HG02870 (cell line): ENCODE measurements around the gene MAN2B2.

Source experiments
- ATAC-seq: cut with Tn5 transposase; IDR thresholded peaks from one replicate; pipeline ENCODE4 v1.9.1; 2021; ENCODE audit warnings: mild to moderate bottlenecking, moderate library complexity; ENCODE audit not compliant: unreplicated experiment

MAN2B2 gene

DNA sequence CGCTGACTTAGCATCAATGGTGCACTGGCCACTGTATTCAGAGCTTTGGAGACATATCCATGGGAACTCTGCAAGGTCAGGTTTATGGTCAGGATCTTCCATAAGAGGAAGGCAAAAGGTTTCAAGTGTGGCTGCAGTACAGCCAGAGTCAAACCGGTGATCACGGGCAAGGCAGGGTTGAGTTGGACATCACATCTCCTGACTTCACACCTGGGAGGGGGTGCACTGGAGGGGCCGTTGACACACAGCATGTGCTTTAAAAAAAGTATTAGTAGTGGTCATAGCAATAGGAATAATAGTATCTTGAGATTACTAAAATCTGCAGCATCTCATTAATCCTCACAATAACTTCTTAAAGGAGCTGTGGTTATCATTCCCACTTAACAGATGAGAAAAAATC, 28.9 kb upstream of the MAN2B2 start:
- no peak for ATAC-seq

DNA sequence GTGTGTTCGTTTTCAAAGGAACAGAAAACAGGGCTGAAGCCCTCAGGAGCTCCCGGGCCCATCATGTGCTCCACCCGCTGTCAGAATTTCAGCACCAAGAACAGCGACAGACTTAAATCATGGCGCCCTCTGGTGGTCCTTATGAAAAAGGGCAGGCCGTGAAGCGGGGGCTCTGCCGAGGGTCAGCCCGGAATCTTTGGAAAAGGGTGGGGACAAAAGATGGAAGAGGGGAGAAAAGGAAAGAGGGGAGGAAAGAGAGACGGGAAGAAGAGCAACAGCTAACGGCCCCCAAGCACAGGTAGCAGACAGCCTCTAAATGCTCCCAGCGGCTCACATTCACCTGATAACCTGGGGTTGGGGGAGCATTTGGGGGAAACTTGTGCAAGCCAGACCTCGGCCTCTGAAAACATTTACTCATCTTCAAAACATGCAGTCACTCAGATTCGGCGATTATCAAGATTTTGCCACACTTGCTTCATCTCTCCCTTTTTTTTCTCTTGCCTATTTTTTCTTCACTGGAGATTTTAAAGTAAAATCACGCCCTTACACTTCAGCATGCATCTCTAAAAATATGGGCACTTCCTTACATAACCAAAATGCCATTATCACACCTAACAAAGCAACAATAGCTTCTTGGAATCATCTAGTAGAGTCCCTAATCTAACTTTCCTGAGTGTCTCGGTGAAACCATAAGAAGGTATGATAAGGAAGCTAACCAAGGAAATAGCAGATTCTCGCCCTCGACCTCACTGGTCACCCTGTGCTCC, 28.1 kb upstream of the MAN2B2 start:
- no peak for ATAC-seq

DNA sequence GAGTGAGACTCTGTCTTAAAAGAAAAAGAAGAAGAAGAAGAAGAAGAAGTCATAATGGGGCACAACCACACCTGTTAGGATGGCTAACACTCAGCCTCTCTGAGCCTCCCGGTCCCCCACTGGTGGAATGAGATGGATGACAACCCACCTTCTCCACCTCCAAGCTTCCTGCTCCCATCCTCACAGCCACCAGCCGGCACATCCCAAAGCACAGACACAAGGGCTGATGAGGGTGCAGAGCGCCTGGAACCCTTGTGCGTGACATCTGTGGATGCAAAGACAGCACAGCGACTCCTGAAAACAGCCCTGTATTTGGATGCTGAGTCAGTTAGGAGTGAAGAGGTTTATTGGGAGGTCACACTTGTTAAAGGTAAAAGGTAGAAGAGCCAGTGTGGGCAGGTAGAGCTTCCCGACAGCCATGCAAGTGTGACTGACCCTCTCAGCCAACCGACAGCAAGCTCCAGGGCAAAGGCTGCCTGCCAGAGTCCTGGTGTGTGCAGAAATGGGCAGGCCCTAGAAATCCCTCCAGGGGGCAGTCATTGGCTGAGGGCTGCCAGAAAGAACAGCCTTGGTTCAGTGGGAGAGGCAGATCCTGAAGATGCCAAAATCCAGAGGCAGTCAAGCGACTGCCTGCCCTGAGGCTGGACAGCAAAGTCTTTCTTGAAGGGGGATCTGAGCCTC, 26.6 kb upstream of the MAN2B2 start:
- ATAC-seq = no peak

DNA sequence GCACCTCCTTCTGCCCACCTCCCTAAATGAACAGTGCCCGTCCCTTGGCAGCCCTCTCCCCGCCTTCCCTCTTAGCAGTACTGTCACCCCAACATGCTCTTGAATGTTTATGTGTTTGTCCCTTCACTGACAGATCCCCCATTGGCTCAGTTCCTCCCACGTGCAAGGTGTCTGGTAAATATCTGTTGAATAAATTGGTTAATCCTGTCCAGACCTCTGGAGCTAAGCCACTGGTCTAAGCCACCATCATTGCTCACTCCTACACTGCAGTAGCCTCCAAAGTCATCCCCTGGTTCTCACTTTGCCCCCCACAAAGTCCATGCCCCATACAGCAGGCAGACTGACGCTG, 26.1 kb upstream of the MAN2B2 start:
- ATAC-seq = no peak

DNA sequence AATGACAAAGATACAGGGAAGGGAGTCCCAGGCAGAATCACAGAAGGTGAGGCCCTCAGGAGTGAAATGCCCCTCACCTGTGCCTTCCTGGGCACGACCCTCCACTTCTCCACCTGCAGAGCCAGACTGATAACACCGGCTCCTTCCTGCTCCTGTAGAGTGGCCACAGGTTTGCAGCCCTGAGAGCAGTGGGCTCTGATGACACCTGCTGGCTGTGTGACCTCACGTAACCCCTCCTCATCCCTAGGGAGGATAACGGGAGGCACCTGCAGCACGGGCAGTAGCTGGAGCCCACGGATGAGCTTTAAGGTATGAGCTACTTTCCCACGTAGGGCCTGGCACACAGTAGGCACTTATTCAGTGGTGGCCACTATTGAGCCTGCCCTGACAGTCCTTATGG, 25.5 kb upstream of the MAN2B2 start:
- no peak for ATAC-seq

DNA sequence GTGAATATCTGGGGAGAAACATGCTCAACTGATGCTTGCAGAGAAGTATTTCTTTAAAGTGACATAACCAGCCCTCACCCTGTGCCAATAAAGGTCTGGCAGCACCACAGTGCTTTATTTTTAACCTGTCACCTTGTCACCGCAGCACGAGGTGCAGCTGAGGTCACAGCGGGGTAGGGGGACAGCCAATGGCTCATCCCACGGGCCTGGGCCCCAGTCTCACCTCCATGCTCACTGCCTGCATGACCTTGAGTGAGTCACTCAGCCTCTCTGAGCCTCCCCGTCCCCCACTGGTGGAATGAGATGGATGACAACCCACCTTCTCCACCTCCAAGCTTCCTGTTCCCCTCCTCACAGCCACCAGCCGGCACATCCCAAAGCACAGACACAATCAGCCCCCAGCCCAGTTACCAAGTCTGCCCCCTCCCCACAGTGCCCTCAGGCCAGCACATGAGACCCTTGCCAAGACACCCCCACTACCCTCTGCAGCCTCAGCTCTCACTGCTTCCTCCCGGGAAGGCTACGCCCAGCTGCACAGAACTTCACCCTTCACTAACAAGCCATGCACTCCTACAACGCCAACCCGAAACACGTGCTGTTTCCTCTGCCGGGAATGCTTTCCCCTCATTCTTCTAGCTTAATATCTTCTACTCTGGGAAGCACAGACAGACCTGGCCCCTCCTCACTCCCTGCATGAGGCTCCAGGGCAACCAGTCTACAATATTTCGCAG, 24.9 kb upstream of the MAN2B2 start:
- no peak for ATAC-seq

DNA sequence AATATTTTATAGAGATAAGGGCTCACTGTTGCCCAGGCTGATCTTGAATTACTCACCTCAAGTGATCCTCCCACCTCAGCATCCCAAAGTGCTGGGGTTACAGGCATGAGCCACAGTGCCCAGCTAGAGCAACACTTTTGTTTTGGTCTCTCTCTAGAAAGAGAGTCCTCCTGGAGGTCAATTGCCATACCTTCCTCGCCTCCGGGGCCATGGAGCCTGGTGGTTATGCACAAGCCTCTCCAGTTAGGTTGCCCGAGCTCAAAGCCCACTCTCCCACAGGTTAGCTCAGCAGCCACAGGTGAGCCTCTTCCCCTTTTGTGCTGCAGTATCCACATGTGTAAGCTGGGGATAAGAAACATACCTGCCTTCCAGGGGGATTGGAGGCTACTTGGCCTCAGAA, 24.2 kb upstream of the MAN2B2 start:
- ATAC-seq = no peak

DNA sequence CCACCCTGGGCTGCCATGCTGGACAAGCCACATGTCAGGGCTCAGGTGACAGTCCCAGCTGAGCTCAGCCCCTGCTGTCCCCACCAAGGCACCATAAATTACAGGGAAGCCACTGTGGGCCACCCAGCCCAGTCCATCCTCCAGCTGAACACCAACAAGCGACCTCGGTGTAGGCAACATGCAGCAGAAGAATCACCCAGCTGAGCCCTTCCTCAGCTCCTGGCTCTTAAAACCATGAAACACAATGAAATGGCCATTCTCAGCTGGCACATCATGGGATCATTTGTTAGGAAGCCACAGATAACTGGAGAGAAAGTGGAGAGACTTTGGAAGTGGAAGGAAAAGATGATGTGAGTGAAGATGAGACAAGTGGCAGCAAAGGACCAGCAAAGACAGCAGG, 23.3 kb upstream of the MAN2B2 start:
- ATAC-seq = no peak

DNA sequence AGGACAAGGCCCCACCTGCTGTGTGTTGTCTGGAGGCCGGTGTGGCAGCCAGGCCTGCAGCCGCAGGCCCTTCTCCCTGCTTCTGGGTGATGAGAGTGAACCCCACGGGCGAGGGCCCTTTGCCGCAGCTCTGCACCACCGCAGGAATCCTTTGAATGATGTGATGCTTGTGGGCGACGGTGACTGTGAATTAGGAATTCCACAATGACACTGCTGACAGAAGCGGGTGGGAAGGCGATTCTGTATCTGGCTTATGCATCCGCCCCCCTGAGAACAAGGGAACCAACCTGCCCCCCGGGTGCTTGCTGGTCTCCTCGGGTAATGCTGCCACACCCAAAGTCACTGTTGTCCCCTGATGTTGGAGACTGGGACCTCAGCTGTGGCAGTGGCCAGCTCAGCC, 19.5 kb upstream of the MAN2B2 start:
- no peak for ATAC-seq

DNA sequence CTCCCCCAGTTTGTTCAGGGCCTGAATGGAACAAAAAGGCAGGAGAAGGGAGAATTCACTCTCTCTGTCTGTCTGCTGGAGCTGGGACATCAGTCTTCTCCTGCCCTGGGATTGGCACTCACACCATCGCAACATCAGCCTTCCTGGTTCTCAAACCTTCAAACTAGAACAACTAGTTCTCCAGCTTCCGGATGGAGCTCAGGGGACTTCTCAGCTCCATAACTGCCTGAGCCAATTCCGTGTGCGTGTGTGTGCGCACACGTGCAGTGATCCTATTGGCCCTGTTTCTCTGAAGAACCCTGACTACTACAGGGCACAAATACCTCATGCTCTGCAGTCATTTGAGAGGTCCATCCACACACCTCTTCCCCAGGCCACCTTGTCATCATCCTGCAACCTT, 18.7 kb upstream of the MAN2B2 start:
- ATAC-seq = no peak

DNA sequence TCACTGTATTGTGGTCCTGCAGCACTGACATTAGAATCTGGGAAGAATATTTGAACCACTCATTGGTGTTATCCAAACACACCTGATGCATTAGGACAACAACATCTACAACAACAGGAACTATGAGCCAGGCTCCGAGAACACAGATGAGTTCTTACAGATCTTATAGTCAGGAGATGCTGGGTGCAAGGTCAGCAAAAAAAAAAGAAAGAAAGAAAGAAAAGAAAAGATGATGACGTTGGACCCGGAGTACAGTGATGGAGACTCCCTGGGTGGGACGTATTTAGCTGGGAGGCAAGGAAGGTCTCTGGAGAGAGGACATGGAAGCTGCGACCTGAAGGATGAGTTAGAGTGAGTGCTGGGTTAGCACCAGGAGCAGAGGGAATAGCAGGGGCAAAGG, 17.8 kb upstream of the MAN2B2 start:
- ATAC-seq = no peak

DNA sequence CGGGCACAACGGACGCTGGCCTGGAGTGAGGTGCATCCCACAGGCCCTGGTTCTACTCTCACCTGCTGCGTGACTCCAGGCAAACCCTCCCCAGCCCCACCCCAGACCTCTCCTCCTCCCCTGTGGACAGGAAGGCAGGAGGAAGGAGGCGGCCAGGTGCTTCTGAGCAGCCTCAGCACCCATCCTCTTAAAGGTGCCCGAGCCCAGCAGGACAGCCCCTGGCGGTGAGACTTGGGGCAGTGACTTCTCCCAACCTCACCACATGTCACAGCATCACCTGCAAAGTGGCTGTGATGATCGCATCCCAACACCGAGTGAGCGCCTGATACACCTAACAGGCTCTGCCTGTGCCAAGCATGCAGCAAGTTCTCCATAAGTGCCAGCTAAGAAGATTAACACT, 17.1 kb upstream of the MAN2B2 start:
- no peak for ATAC-seq

DNA sequence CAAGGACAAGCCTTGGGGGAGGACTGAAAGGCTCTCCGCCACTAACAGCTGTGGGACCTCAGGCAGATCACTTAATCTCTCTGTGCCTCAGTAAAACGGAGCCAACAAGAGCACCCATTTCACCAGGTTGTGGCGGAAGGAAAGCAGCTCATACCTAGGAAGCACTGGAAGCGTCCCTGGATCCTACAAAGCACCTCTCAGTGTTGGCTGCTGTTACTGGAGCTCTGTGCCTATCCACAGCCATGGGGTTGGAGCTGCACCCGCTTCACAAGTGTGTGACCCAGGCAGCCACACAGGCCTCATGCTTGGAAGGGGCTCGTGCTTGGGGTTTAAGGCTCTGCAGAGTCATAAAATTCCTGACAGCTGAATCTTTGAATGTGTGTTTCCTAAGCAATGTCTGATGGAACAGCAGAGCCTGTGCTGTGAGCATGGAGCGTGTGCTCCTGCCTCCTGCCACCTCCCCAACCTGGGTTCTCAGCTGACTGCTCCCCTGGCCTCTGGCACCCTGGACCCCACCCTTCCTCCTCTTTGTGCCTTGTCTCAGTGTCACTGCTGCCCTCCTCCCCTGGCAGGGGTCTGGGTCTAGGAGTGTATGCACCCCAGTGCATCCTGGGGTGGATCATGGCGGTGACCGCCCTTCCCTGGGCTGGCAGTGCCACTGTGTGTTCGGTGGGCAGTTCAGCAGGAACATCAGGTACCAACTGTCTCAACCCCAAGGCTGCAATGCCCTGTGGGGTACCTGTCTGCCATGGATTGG, 14.4 kb upstream of the MAN2B2 start:
- no peak for ATAC-seq

DNA sequence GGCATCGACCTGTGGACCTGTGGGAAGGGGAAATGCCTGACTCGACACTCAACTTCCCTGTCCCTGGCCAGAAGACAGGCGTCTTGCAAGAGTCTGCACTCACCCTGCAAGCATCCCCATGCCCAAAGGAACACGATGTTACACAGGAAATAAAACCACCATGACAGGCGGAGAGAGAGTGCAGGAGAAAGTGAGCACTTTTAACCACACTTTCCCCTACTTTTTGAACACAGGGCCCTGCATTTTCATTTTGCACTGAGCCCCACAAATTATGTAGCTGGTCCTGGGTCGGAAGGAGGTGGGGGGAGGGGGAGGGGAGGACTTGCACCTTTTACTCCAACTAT, 13.8 kb upstream of the MAN2B2 start:
- ATAC-seq = no peak

DNA sequence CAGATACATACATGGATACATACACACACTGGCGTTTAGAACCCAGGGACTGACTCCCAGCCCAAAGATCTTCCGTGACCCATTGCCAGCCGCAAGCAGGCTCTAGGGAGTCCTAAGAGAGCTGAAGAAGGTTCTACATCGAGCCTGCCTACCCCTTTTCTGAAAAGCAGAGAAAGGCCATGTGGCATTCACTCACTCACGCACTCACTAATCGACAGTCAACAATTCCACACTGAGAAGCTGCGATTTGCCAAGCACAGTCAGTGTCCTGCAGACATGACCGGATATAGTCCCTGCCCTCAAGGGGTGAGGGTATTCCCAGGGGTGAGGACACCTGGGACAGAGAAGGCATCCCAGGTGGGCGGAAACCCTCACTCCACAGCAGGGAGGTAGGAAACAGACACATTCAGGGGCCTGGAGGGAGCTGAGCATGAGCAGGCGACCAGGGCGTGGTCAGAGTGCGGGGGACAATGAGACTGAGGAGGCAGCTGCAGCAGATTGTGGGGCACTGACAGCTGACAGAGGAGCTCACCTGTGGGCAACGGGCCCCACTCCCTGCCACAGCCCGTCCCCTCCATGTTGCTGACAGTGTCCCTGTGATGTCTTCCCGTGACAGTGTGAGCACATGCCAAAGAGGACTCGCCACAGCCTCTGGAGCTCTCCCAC, 13.2 kb upstream of the MAN2B2 start:
- ATAC-seq = no peak

DNA sequence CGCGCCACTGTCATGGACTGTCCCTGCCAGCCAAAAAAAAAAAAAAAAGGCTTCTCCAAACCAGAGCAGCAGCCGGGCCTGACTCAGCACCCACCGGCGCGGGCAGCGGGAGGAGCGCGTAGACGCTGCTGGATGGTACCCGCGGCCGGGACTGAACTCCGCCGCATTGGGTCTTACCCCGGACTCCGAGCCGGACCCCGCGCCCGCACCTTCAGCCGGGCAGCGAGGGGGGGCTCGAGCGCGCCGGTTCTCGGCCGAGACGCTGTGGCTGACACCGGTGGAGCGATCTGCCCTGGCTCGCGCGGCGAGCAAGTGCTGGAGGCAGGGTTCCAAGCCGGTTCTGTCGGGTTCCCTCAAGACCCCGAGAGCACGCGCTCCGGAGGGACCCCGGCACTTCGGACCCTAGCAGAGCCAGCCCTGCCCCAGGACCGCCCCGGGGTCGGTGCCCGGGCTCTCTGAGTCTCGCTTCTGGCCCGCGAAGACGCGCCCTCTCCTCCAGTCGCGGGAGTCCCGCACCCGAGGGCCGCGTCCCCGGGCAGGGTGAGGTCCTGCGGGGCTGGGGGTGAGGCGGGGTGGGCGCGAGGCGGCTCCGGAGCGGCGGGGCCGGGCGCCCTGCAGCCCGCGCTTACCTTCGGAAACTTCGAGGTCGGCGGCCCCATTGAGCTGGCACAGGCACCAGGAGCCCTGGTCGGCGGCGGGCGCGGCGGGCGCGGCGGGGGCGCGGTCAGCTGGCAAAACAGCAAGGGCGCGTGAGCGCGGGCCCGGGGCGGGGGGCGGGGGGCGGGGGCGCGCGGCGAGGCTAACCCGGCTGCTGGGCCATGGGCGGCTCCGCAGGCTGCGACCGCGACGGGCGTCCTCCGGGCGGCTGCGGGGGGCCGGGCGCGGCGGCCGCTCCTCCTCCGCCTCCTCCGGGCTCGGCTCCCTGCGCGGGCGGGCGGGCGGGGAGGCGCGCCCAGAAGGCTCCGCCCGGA, 11.8 kb upstream of the MAN2B2 start:
- ATAC-seq = no peak

DNA sequence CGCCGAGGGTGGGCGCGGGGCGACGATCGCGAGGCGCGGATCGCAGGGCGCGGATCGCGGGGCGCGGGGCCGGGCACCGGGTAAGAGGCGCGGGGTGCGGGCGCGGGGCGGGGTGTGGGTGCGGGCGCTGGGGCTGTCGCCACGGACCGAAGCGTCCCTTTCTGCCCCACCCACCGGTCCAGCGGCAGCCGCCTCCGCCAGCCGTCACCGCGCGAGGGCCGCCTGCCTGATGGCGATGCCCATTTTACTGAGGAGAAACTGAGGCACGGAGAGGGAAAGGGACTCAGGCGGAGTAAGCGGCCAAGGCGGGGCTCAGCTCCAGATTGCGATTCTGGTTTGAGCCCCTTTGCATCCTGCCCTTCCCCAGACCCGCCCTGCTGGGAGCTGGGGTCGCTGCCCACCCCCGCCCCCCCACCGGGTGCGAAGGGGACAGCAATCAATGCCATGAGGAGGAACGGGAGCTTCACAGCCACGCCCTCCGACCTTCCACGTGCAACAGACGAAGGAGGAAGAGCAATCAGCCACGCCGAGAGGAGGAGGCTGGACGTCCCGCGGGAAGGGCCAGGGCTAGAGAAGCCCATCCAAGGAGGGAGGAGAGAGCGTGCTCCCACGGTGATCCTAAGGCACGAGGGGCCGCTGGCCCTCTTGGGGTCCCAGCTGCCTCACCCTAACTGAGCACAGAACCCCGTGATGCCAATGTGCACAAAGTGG, 10.9 kb upstream of the MAN2B2 start:
- no peak for ATAC-seq

DNA sequence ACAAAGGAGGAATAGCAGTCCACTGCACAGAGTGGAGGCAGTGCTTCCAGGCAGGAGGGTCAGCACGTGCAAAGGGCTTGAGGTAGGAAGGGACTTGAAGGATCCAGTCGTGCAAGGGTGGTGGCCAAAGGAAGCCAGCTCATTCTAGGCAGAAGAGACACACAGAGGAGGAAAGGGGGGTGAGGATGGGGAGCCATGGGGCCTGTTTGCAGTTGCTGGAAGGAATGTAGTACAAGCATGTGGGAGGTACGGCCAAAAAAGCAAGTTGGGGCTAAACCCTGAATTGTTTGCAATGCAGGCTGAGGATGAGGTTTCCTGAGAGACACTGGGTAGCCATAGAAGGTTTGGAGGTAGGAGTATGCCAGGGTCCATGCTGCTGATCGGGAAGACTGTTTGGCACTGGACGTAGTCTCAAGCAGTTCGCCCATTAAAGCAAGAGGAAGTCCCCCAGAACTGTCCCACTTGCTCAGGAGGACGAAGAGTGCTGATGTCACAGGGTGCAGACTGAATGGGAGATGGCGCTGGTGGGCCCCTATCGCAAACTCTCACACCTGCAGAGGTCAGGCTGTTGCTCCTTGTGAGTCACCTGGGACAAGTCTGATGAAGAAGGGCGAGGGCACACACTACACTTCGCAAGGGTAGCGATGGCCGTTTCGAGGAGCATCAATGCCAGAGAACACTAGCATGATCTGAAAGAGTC, 9.1 kb upstream of the MAN2B2 start:
- ATAC-seq = no peak
